ENCODE measurements around the gene POTEE. TPM values are rescaled to one million over a fixed set of nuclear protein-coding genes. Genes with fewer than 3 reads are reported as not detected.
"Not testable (repeated sequence)": the region's sequence is repeated elsewhere in the genome, so short reads cannot be mapped to it uniquely, and the experiment has no call there.

Gene POTEE
- total RNA-seq, result under 1 TPM in 4 of 7 donors, not detected in 3; 0.15 to 0.32 (median 0.20) TPM
- polyA plus RNA-seq, result not detected
- long read RNA-seq, donor 1, result 0 reads
- long read RNA-seq, donor 2, result 0 reads

GRCh38 chr2:131209030-131209772 is at the start of gene POTEE:
TSS of gene POTEE (plus strand) at chr2:131209536. CDS start at chr2:131218403, 8,867 bp downstream.
- H3K4me1 ChIP-seq; intact Hi-C loops (cut with DNase I; ENCODE audit: low total_unique reads); H3K27me3 ChIP-seq (replicated peaks in 1 of 7); H3K9me3 ChIP-seq; H3K27ac ChIP-seq; H3K4me3 ChIP-seq; DNase-seq; H3K36me3 ChIP-seq: not testable (repeated sequence)
- 94 to 96% (median 95%) methylated on average over 23 to 30 of the region's 33 CpGs for WGBS, 5 donors

GRCh38 chr2:131165562-131165961 is 43.8 kb upstream of the POTEE start:
- intact Hi-C loops (cut with DNase I; ENCODE audit: low total_unique reads); H3K9me3 ChIP-seq; DNase-seq; H3K36me3 ChIP-seq; H3K4me3 ChIP-seq; H3K4me1 ChIP-seq; H3K27ac ChIP-seq; H3K27me3 ChIP-seq (replicated peaks in 1 of 7): not testable (repeated sequence)
- 89 to 97% (median 93%) methylated on average over 5 of the region's 5 CpGs for WGBS, 5 donors

GRCh38 chr2:131168538-131168937 is 40.8 kb upstream of the POTEE start:
- no peaks in the 10 kb centered on the region for H3K36me3 ChIP-seq
- no peak overlapping the region for H3K27ac ChIP-seq
- DNase-seq, result no peak
- TF ChIP-seq POLR2AphosphoS5 (IDR thresholded peaks at IDR 0.05), result no peak
- no peak for TF ChIP-seq CTCF (IDR thresholded peaks at IDR 0.05 in 8 of 11, conservative IDR thresholded peaks at IDR 0.05 in 3 of 11)
- no peak for TF ChIP-seq POLR2A (IDR thresholded peaks at IDR 0.05)
- intact Hi-C loops (cut with DNase I; ENCODE audit: low total_unique reads), result no loop called here
- H3K27me3 ChIP-seq (replicated peaks in 1 of 7), result peaks cover 0 to 7% (median 0%) of the 10 kb centered on the region in 7 donors
- no peak overlapping the region for H3K4me3 ChIP-seq
- WGBS, 5 donors, result 89 to 97% (median 90%) methylated on average over 5 of the region's 5 CpGs
- H3K4me1 ChIP-seq, result no peaks in the 10 kb centered on the region
- no peaks in the 10 kb centered on the region for H3K9me3 ChIP-seq

GRCh38 chr2:131178050-131178449 is 31.3 kb upstream of the POTEE start:
- H3K4me3 ChIP-seq; DNase-seq; H3K27ac ChIP-seq; intact Hi-C loops (cut with DNase I; ENCODE audit: low total_unique reads); H3K9me3 ChIP-seq; H3K4me1 ChIP-seq; H3K36me3 ChIP-seq: not testable (repeated sequence)
- peaks cover 0 to 20% (median 0%) of the 10 kb centered on the region in 7 donors for H3K27me3 ChIP-seq (replicated peaks in 1 of 7)
- WGBS, 5 donors, result 79 to 85% (median 81%) methylated on average over 9 to 10 of the region's 10 CpGs

GRCh38 chr2:131178721-131179418 is 30.5 kb upstream of the POTEE start:
- DNase-seq; intact Hi-C loops (cut with DNase I; ENCODE audit: low total_unique reads); H3K4me1 ChIP-seq: not testable (repeated sequence)

GRCh38 chr2:131181451-131181850 is 27.9 kb upstream of the POTEE start:
- 81 to 87% (median 83%) methylated on average over 4 of the region's 4 CpGs for WGBS, 5 donors
- DNase-seq; intact Hi-C loops (cut with DNase I; ENCODE audit: low total_unique reads); H3K4me1 ChIP-seq; H3K27ac ChIP-seq; H3K36me3 ChIP-seq; H3K9me3 ChIP-seq; H3K4me3 ChIP-seq: not testable (repeated sequence)
- H3K27me3 ChIP-seq (replicated peaks in 1 of 7), result peaks cover 0 to 14% (median 0%) of the 10 kb centered on the region in 7 donors

More at GRCh38 chr2:131178721-131179418, 30.5 kb upstream of the POTEE start:
- peaks cover 0 to 16% (median 0%) of the 10 kb centered on the region in 7 donors for H3K27me3 ChIP-seq (replicated peaks in 1 of 7)
- H3K9me3 ChIP-seq, H3K27ac ChIP-seq, H3K4me3 ChIP-seq, H3K36me3 ChIP-seq: not testable (repeated sequence)
- 87 to 93% (median 90%) methylated on average over 15 of the region's 15 CpGs for WGBS, 5 donors

- H3K9me3 ChIP-seq; H3K27me3 ChIP-seq (replicated peaks in 1 of 7); DNase-seq; H3K4me1 ChIP-seq; intact Hi-C loops (cut with DNase I; ENCODE audit: low total_unique reads); H3K4me3 ChIP-seq; H3K36me3 ChIP-seq; H3K27ac ChIP-seq: not testable (repeated sequence)
- WGBS, 5 donors, result 24 to 49% (median 33%) methylated on average over 3 of the region's 3 CpGs
Observed at GRCh38 chr2:131193421-131193820, 15.9 kb upstream of the POTEE start.

GRCh38 chr2:131196186-131196585 is 13.2 kb upstream of the POTEE start:
- WGBS, 5 donors, result 59 to 76% (median 64%) methylated on average over 2 of the region's 2 CpGs
- intact Hi-C loops (cut with DNase I; ENCODE audit: low total_unique reads); H3K27ac ChIP-seq; DNase-seq; H3K4me3 ChIP-seq; H3K36me3 ChIP-seq; H3K4me1 ChIP-seq; H3K9me3 ChIP-seq: not testable (repeated sequence)
- peaks cover 0 to 12% (median 0%) of the 10 kb centered on the region in 7 donors for H3K27me3 ChIP-seq (replicated peaks in 1 of 7)
